Measurements from ENCODE around the gene ATAD3A.
A peak's percentile ranks its signal among the peaks of the same experiment; 100 is the strongest.
"Not testable (repeated sequence)": the region's sequence is repeated elsewhere in the genome, so short reads cannot be mapped to it uniquely, and the experiment has no call there.

Gene ATAD3A

DNA sequence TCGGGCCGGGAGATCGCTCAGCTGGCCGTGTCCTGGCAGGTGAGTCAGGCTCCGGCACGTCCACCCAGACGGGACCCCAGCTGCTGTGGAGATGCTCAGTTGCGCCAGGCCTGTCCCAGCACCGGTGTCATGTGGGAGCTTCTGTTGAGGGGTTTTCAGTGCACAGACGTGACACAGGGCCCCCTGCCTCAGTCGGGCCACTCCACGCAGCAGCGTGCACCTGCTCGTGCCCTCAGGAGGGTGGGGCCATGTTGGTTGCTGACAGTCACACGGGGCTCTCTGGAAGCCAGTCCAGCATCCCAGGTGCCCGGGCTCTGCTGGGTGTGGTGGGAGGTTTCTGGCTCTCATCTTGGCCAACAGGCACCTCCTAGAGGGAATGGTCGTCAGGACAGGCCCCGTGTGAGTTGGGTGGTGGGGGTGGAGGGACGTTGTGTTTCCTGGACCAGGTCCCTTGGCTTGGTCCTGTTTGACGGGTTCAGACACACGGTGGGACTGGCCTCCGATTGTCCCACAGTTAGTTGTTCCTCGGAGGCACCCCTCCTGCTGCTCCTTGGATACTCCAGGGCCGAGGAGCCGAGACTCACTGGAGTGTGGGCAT, 21.2 kb upstream of the ATAD3A start:
- Histone ChIP-seq H3K27me3 (ENCODE audit: insufficient read depth, poor library complexity, severe bottlenecking) (no peaks in the 10 kb centered on the region), H3K27ac (replicated peaks) (no peak overlapping the region), H3K4me3 (replicated peaks; ENCODE audit: insufficient read depth, low read length) (no peak overlapping the region)
- TF ChIP-seq GABPA (IDR thresholded peaks at IDR 0.05; ENCODE audit: low read depth) (no peak), SPI1 (IDR thresholded peaks at IDR 0.05; ENCODE audit: borderline replicate concordance, low read depth) (no peak), POLR2AphosphoS5 (IDR thresholded peaks at IDR 0.05; ENCODE audit: low read depth) (no peak)
- TF ChIP-seq, protein P1, sequence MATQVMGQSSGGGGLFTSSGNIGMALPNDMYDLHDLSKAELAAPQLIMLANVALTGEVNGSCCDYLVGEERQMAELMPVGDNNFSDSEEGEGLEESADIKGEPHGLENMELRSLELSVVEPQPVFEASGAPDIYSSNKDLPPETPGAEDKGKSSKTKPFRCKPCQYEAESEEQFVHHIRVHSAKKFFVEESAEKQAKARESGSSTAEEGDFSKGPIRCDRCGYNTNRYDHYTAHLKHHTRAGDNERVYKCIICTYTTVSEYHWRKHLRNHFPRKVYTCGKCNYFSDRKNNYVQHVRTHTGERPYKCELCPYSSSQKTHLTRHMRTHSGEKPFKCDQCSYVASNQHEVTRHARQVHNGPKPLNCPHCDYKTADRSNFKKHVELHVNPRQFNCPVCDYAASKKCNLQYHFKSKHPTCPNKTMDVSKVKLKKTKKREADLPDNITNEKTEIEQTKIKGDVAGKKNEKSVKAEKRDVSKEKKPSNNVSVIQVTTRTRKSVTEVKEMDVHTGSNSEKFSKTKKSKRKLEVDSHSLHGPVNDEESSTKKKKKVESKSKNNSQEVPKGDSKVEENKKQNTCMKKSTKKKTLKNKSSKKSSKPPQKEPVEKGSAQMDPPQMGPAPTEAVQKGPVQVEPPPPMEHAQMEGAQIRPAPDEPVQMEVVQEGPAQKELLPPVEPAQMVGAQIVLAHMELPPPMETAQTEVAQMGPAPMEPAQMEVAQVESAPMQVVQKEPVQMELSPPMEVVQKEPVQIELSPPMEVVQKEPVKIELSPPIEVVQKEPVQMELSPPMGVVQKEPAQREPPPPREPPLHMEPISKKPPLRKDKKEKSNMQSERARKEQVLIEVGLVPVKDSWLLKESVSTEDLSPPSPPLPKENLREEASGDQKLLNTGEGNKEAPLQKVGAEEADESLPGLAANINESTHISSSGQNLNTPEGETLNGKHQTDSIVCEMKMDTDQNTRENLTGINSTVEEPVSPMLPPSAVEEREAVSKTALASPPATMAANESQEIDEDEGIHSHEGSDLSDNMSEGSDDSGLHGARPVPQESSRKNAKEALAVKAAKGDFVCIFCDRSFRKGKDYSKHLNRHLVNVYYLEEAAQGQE (IDR thresholded peaks at IDR 0.05; ENCODE audit: insufficient replicate concordance, low read depth) = no peak
- TF ChIP-seq, protein P2, sequence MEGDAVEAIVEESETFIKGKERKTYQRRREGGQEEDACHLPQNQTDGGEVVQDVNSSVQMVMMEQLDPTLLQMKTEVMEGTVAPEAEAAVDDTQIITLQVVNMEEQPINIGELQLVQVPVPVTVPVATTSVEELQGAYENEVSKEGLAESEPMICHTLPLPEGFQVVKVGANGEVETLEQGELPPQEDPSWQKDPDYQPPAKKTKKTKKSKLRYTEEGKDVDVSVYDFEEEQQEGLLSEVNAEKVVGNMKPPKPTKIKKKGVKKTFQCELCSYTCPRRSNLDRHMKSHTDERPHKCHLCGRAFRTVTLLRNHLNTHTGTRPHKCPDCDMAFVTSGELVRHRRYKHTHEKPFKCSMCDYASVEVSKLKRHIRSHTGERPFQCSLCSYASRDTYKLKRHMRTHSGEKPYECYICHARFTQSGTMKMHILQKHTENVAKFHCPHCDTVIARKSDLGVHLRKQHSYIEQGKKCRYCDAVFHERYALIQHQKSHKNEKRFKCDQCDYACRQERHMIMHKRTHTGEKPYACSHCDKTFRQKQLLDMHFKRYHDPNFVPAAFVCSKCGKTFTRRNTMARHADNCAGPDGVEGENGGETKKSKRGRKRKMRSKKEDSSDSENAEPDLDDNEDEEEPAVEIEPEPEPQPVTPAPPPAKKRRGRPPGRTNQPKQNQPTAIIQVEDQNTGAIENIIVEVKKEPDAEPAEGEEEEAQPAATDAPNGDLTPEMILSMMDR (IDR thresholded peaks at IDR 0.05; ENCODE audit: insufficient read depth, low read length) = no peak
- no peak for DNase-seq (ENCODE audit: low read depth in 1 of 2, low spot score in 1 of 2)

GRCh38 chr1:1491601-1492000, 20.4 kb upstream of the ATAD3A start:
- H3K27ac ChIP-seq (replicated peaks) = no peak overlapping the region
- H3K4me3 ChIP-seq (replicated peaks; ENCODE audit: insufficient read depth, low read length) = no peak overlapping the region
- H3K27me3 ChIP-seq (ENCODE audit: insufficient read depth, poor library complexity, severe bottlenecking) = no peaks in the 10 kb centered on the region
- TF ChIP-seq GABPA (IDR thresholded peaks at IDR 0.05; ENCODE audit: low read depth) (no peak), SPI1 (IDR thresholded peaks at IDR 0.05; ENCODE audit: borderline replicate concordance, low read depth) (no peak), POLR2AphosphoS5 (IDR thresholded peaks at IDR 0.05; ENCODE audit: low read depth) (no peak)
- TF ChIP-seq, protein P1 (IDR thresholded peaks at IDR 0.05; ENCODE audit: insufficient replicate concordance, low read depth) = no peak
- TF ChIP-seq, protein P2 (IDR thresholded peaks at IDR 0.05; ENCODE audit: insufficient read depth, low read length) = no peak
- no peak for DNase-seq (ENCODE audit: low read depth in 1 of 2, low spot score in 1 of 2)

GRCh38 chr1:1494311-1494710, 17.7 kb upstream of the ATAD3A start:
- not testable (repeated sequence) for H3K27ac ChIP-seq (replicated peaks); H3K27me3 ChIP-seq (ENCODE audit: insufficient read depth, poor library complexity, severe bottlenecking); DNase-seq (ENCODE audit: low read depth in 1 of 2, low spot score in 1 of 2); H3K4me3 ChIP-seq (replicated peaks; ENCODE audit: insufficient read depth, low read length)

GRCh38 chr1:1495461-1495975, 16.4 kb upstream of the ATAD3A start:
- H3K4me3 ChIP-seq (replicated peaks; ENCODE audit: insufficient read depth, low read length); H3K27me3 ChIP-seq (ENCODE audit: insufficient read depth, poor library complexity, severe bottlenecking); DNase-seq (ENCODE audit: low read depth in 1 of 2, low spot score in 1 of 2); H3K27ac ChIP-seq (replicated peaks): not testable (repeated sequence)

GRCh38 chr1:1504777-1505365, 7.1 kb upstream of the ATAD3A start:
- TF ChIP-seq, protein P2 (IDR thresholded peaks at IDR 0.05; ENCODE audit: insufficient read depth, low read length) = peak; percentile 23
- peak overlapping the region; percentile 57 for H3K27ac ChIP-seq (replicated peaks)
- H3K27me3 ChIP-seq (ENCODE audit: insufficient read depth, poor library complexity, severe bottlenecking) = not testable (repeated sequence)
- DNase-seq (ENCODE audit: low read depth in 1 of 2, low spot score in 1 of 2) = peak in 1 of 2 experiments; percentile 86
- peak overlapping the region; percentile 10 for H3K4me3 ChIP-seq (replicated peaks; ENCODE audit: insufficient read depth, low read length)
